GM12878 (cell line): ENCODE results near the gene SV2B. TPM values are rescaled to one million over a fixed set of nuclear protein-coding genes. Genes with fewer than 3 reads are reported as not detected.

Experiments used
- ATAC-seq: fragments of 200-7000 bp; cut with Tn5 transposase; 3 replicates; pipeline ENCODE4 v1.9.1; 2020; ENCODE audit warnings: mild to moderate bottlenecking, moderate library complexity
- BruUV-seq: library from RNA; stranded (reverse); fragments of 400-500 nt; replicated peaks from 2 replicates; lab custom pipeline; 2021; lab: Mats Ljungman, UMichigan
- CTCF ChIA-PET: fragments of 300-600 bp; sonication (Branson Sonifier 250); formaldehyde crosslinking; extraction: SDS; loops from one replicate; lab custom pipeline; 2021; ENCODE audit warnings: inconsistent platforms; lab: Yijun Ruan, JAX
- POLR2A ChIA-PET: fragments of 350-600 bp; formaldehyde crosslinking; extraction: SDS; loops from one replicate; lab custom pipeline; 2021; ENCODE audit warnings: inconsistent platforms; lab: Charles Lee
- RAD21 ChIA-PET: fragments of 300-600 bp; sonication (Branson Sonifier 250); formaldehyde crosslinking; loops from one replicate; lab custom pipeline; 2023; ENCODE audit warnings: antibody characterized with exemption; ENCODE audit not compliant: unreplicated experiment; lab: Charles Lee
- SMC1A ChIA-PET: fragments of 300-600 bp; sonication (Branson Sonifier 250); formaldehyde crosslinking; loops from one replicate; lab custom pipeline; 2023; ENCODE audit not compliant: unreplicated experiment, uncharacterized antibody; lab: Charles Lee
- DNase-seq: peaks from one replicate; pipeline ENCODE4 v3.0.0-alpha.2; 2011; ENCODE audit warnings: low read depth, low spot score
- FAIRE-seq: peaks from 3 replicates; lab custom pipeline; 2011; peaks lifted over from hg19 to GRCh38; lab: Jason Lieb, UNC
- H2AFZ ChIP-seq: 2 replicates; pipeline ENCODE4 v1.6.0; 2011; ENCODE audit warnings: low read depth, low read length, control low read depth; ENCODE audit not compliant: control insufficient read depth
- H3K27ac ChIP-seq: 2 replicates; pipeline ENCODE4 v1.5.1; 2011; ENCODE audit warnings: control low read depth; ENCODE audit not compliant: control insufficient read depth, insufficient read depth
- H3K27me3 ChIP-seq, 2 experiments: replicated peaks in 1 of 2; 2 replicates each; pipeline versions ENCODE4 v1.6.0 to v1.6.1; 2011; ENCODE audit warnings: low read length in 1 of 2; ENCODE audit not compliant: control insufficient read depth in 2 of 2, insufficient read depth in 2 of 2
- H3K36me3 ChIP-seq, 2 experiments: 2 replicates each; pipeline ENCODE4 v1.5.1; 2011; ENCODE audit warnings: low read length in 1 of 2; ENCODE audit not compliant: control insufficient read depth in 2 of 2, insufficient read depth in 2 of 2
- H3K4me1 ChIP-seq: 2 replicates; pipeline ENCODE4 v1.6.1; 2011; ENCODE audit warnings: mild to moderate bottlenecking, low read length, moderate library complexity, mixed read lengths; ENCODE audit not compliant: control insufficient read depth, insufficient read depth
- H3K4me2 ChIP-seq: 2 replicates; pipeline ENCODE4 v1.6.0; 2011; ENCODE audit warnings: control low read depth; ENCODE audit not compliant: control insufficient read depth, insufficient read depth
- H3K4me3 ChIP-seq: fragments of 200-600 bp; sonication (generic); 2 replicates; pipeline ENCODE4 v1.5.1; 2016
- H3K79me2 ChIP-seq: 2 replicates; pipeline ENCODE4 v1.6.0; 2011; ENCODE audit warnings: low read length; ENCODE audit not compliant: control insufficient read depth, insufficient read depth
- H3K9ac ChIP-seq: 2 replicates; pipeline ENCODE4 v1.8.0; 2011; ENCODE audit warnings: low read length, control low read depth, mixed read lengths; ENCODE audit not compliant: control insufficient read depth, insufficient read depth
- H3K9me3 ChIP-seq: replicated peaks from 3 replicates; pipeline ENCODE4 v1.5.1; 2011; ENCODE audit warnings: mild to moderate bottlenecking, low read length; ENCODE audit not compliant: control insufficient read depth, insufficient read depth
- H4K20me1 ChIP-seq: 2 replicates; pipeline ENCODE4 v1.6.0; 2011; ENCODE audit not compliant: control insufficient read depth, insufficient read depth
- ATF2 ChIP-seq: IDR thresholded peaks from 2 replicates; pipeline ENCODE4 v1.6.1; 2012; ENCODE audit warnings: low read length, inconsistent platforms
- ATF3 ChIP-seq: IDR thresholded peaks from 2 replicates; pipeline ENCODE4 v1.6.1; 2011; ENCODE audit warnings: low read depth, mild to moderate bottlenecking, low read length, moderate library complexity, borderline replicate concordance; ENCODE audit errors: extremely low read depth
- BHLHE40 ChIP-seq, 2 experiments: fragments of 450-650 bp in 1 of 2; IDR thresholded peaks; 2 replicates each; pipeline ENCODE4 v1.6.1; 2011 to 2017; ENCODE audit warnings: low read depth in 2 of 2, borderline replicate concordance in 1 of 2, improper control_type of control experiment in 1 of 2, low read length in 1 of 2, mild to moderate bottlenecking in 1 of 2
- EZH2 ChIP-seq: IDR thresholded peaks from 2 replicates; pipeline ENCODE4 v1.6.1; 2012; ENCODE audit warnings: low read depth, mild to moderate bottlenecking, control low read depth, inconsistent platforms, low read length, borderline replicate concordance; ENCODE audit not compliant: control insufficient read depth
- MXI1 ChIP-seq: fragments of 150-350 bp; IDR thresholded peaks from 2 replicates; pipeline ENCODE4 v1.6.1; 2011; ENCODE audit warnings: low read depth, mild to moderate bottlenecking, inconsistent platforms, low read length, improper control_type of control experiment
- NR2C1 ChIP-seq: fragments of 450-650 bp; IDR thresholded peaks from 2 replicates; pipeline ENCODE4 v1.6.1; 2017; ENCODE audit warnings: antibody characterized with exemption, mild to moderate bottlenecking, moderate library complexity
- RFX5 ChIP-seq: IDR thresholded peaks from 2 replicates; pipeline ENCODE4 v1.6.1; 2011; ENCODE audit warnings: low read depth, low read length, improper control_type of control experiment
- SRF ChIP-seq, 2 experiments: IDR thresholded peaks; 2 replicates each; pipeline ENCODE4 v1.6.1; 2011; ENCODE audit warnings: low read depth in 2 of 2, low read length in 2 of 2, mild to moderate bottlenecking in 1 of 2, moderate library complexity in 1 of 2
- USF1 ChIP-seq: IDR thresholded peaks from 2 replicates; pipeline ENCODE4 v1.6.1; 2011; ENCODE audit warnings: borderline replicate concordance, low read depth, mild to moderate bottlenecking, moderate library complexity, mixed read lengths, low read length; ENCODE audit not compliant: insufficient read depth; ENCODE audit errors: extremely low read length
- WGBS: methylation state at CpG from one replicate; pipeline ENCODE4 v1.1.6; 2016; ENCODE audit warnings: low lambda C conversion rate; ENCODE audit not compliant: insufficient replicate concordance, insufficient coverage; ENCODE audit errors: missing lambda C conversion rate; 5-methylcytosine and 5-hydroxymethylcytosine counted together
- in situ Hi-C: fragments of 300-500 bp; cut with MboI; formaldehyde crosslinking; loops from 9 replicates; pipeline ENCODE4 v1.14.3; 2018; ENCODE audit warnings: mixed read lengths
- intact Hi-C: fragments of 100-400 bp; cut with micrococcal nuclease; formaldehyde crosslinking; loops from one replicate; pipeline ENCODE4 v1.14.2; 2022; ENCODE audit not compliant: unreplicated experiment
- polyA plus RNA-seq, 11 experiments: library from polyadenylated mRNA; depleted of rRNA in 4 of 11; unstranded in 6 of 11; stranded (reverse) in 5 of 11; fragments of >200 nt; fragmentation: Nextera tagmentation in 4 of 11; fragmentation: Illumina TruSeq in 1 of 11; extraction: Ambion mirVana in 4 of 11; extraction: Trizol in 1 of 11; gene quantifications; 1 replicate in 1 of 11; 2 replicates in 10 of 11; pipeline versions ENCODE4 v1.2.1 to v1.2.3, GENCODE V29; 2011 to 2016; ENCODE audit warnings: inconsistent platforms in 2 of 11, missing spikeins in 2 of 11, low read depth in 1 of 11
- total RNA-seq, 4 experiments: library from RNA; depleted of rRNA in 3 of 4; stranded (reverse); fragments of >200 nt in 3 of 4; fragmentation: Illumina TruSeq in 1 of 4; extraction: Trizol in 1 of 4; gene quantifications; 2 replicates each; pipeline versions ENCODE4 v1.2.1 to v1.2.3, GENCODE V29; 2013 to 2021
- TF ChIP-seq, protein P1 (sequence below): fragments of 450-650 bp; IDR thresholded peaks from 2 replicates; pipeline ENCODE4 v1.6.1; 2014; ENCODE audit warnings: mild to moderate bottlenecking

Gene SV2B
- total and polyA plus RNA-seq, 10 of the 15 experiments (the other 5 are each of a cell fraction or from before 2014, with no cell fraction given): 0.03 to 1.7 (median 1.3) TPM

GRCh38 chr15:91227766-91228165 lies 127.7 kb downstream of the SV2B start:
- no peak overlapping the region for H2AFZ ChIP-seq
- H3K4me1 ChIP-seq: no peaks in the 10 kb centered on the region
- ChIA-PET CTCF (interaction anchor here (4.3 kb wide), 2 partner anchors 44 to 172 kb away, joined by 25 to 90 read pairs; no protein-coding TSS in a partner anchor), SMC1A (no interaction called here), RAD21 (interaction anchor here (0.9 to 1.4 kb wide), 3 partner anchors 10 to 172 kb away, joined by 3 to 5 read pairs (median 3); no protein-coding TSS in a partner anchor)
- H3K27me3 ChIP-seq: no peaks in the 10 kb centered on the region; a peak in 1 of 4 replicates
- BruUV-seq: no TSS peak
- ATAC-seq (no peak), FAIRE-seq (no peak)
- H3K9me3 ChIP-seq: no peaks in the 10 kb centered on the region
- no peak for TF ChIP-seq MXI1
- no peak for TF ChIP-seq SRF (IDR thresholded peaks at IDR 0.05; ENCODE audit: low read depth in 2 of 2, low read length in 2 of 2)
- TF ChIP-seq ATF2: no peak
- TF ChIP-seq, protein P1, sequence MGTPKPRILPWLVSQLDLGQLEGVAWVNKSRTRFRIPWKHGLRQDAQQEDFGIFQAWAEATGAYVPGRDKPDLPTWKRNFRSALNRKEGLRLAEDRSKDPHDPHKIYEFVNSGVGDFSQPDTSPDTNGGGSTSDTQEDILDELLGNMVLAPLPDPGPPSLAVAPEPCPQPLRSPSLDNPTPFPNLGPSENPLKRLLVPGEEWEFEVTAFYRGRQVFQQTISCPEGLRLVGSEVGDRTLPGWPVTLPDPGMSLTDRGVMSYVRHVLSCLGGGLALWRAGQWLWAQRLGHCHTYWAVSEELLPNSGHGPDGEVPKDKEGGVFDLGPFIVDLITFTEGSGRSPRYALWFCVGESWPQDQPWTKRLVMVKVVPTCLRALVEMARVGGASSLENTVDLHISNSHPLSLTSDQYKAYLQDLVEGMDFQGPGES: no peak
- no peak for TF ChIP-seq ATF3
- no peak for TF ChIP-seq NR2C1
- TF ChIP-seq BHLHE40 (IDR thresholded peaks at IDR 0.05; ENCODE audit: borderline replicate concordance in 1 of 2, low read depth in 2 of 2, low read length in 1 of 2): no peak
- no peak for TF ChIP-seq EZH2
- TF ChIP-seq RFX5: no peak
- TF ChIP-seq USF1: no peak
- TF ChIP-seq, all 136 proteins: peak for 0
- H3K4me3 ChIP-seq: no peak overlapping the region
- no peak overlapping the region for H3K27ac ChIP-seq
- intact Hi-C loops (no loop called here), in situ Hi-C loops (loop anchor here (25.0 kb wide), 1 partner anchor 890 kb away; no protein-coding TSS in a partner anchor)
- H3K79me2 ChIP-seq: no peaks in the 10 kb centered on the region
- H3K4me2 ChIP-seq: no peak overlapping the region
- WGBS: 56% methylated on average over 5 of the region's 5 CpGs
- POLR2A ChIA-PET: no interaction called here
- no peaks in the 10 kb centered on the region for H4K20me1 ChIP-seq
- DNase-seq: no peak
- no peak overlapping the region for H3K9ac ChIP-seq
- no peaks in the 10 kb centered on the region for H3K36me3 ChIP-seq
